ENCODE data around the gene NSUN6.
A peak's percentile ranks its signal among the peaks of the same experiment; 100 is the strongest.

NSUN6 gene

GRCh38 chr10:18651324-18652007 lies at the start of gene NSUN6:
Gene NSUN6, minus strand, starts transcription at chr10:18651587. Its CDS starts 384 bp downstream, at chr10:18651203.
- DNase-seq, result peak; percentile 83 to 86

GRCh38 chr10:18699849-18700840 lies 48.8 kb upstream of the NSUN6 start:
- DNase-seq, result no peak

GRCh38 chr10:18690541-18690940 lies 39.2 kb upstream of the NSUN6 start:
- DNase-seq, result no peak

- no peak for DNase-seq
Measured at GRCh38 chr10:18689498-18689897, 38.1 kb upstream of the NSUN6 start.

- DNase-seq, result no peak
Measured at GRCh38 chr10:18687706-18688105, 36.3 kb upstream of the NSUN6 start.

GRCh38 chr10:18687195-18687594 lies 35.8 kb upstream of the NSUN6 start:
- DNase-seq, result no peak

GRCh38 chr10:18685555-18685954 lies 34.2 kb upstream of the NSUN6 start:
- no peak for DNase-seq

GRCh38 chr10:18684953-18685352 lies 33.6 kb upstream of the NSUN6 start:
- DNase-seq, result no peak

GRCh38 chr10:18684416-18684815 lies 33.0 kb upstream of the NSUN6 start:
- no peak for DNase-seq

- no peak for DNase-seq
Measured at GRCh38 chr10:18683427-18683826, 32.0 kb upstream of the NSUN6 start.

GRCh38 chr10:18681971-18682411 lies 30.6 kb upstream of the NSUN6 start:
- no peak for DNase-seq

GRCh38 chr10:18681366-18681765 lies 30.0 kb upstream of the NSUN6 start:
- no peak for DNase-seq

GRCh38 chr10:18680754-18681153 lies 29.4 kb upstream of the NSUN6 start:
- DNase-seq, result no peak

GRCh38 chr10:18675086-18675801 lies 23.9 kb upstream of the NSUN6 start:
- no peak for DNase-seq

GRCh38 chr10:18668026-18668425 lies 16.6 kb upstream of the NSUN6 start:
- DNase-seq, result no peak

- no peak for DNase-seq
Measured at GRCh38 chr10:18666810-18667209, 15.4 kb upstream of the NSUN6 start.

GRCh38 chr10:18665815-18666558 lies 14.6 kb upstream of the NSUN6 start:
- DNase-seq, result no peak

GRCh38 chr10:18664841-18665478 lies 13.6 kb upstream of the NSUN6 start:
- no peak for DNase-seq

- no peak for DNase-seq
Measured at GRCh38 chr10:18660816-18661431, 9.5 kb upstream of the NSUN6 start.

GRCh38 chr10:18659819-18660535 lies 8.6 kb upstream of the NSUN6 start:
- DNase-seq, result peak in 1 of 2 donors; percentile 8

All from stimulated activated CD4-positive, alpha-beta T cell treated with anti-CD3 and anti-CD28 coated beads, Interleukin-2, amount 100 ng/mL, for 48 hours (primary cell).